ENCODE data around the gene TMEM269. TPM values are rescaled to one million over a fixed set of nuclear protein-coding genes. Genes with fewer than 3 reads are reported as not detected.
"Not testable (repeated sequence)": the region's sequence is repeated elsewhere in the genome, so short reads cannot be mapped to it uniquely, and the experiment has no call there.

TMEM269 gene
- total RNA-seq, 1 experiment from 2014 or later = 0.06 TPM

- DNase-seq = peak; percentile 40 to 71
- Histone ChIP-seq H3K36me3 (peaks cover 2% of the 10 kb centered on the region; the same call in 1 of the 2 replicates), H3K4me3 (peak overlapping the region; percentile 34), H3K4me1 (peaks cover 15% of the 10 kb centered on the region; the same call in 1 of the 2 replicates), H3K27ac (peak overlapping the region; percentile 68), H3K9me3 (replicated peaks) (no peaks in the 10 kb centered on the region), H3K27me3 (no peaks in the 10 kb centered on the region)
Observed at GRCh38 chr1:42742617-42743316, 42.0 kb upstream of the TMEM269 start.

- Histone ChIP-seq H3K36me3 (peaks cover 2% of the 10 kb centered on the region; the same call in 1 of the 2 replicates), H3K27me3 (no peaks in the 10 kb centered on the region), H3K9me3 (replicated peaks) (no peaks in the 10 kb centered on the region), H3K4me1 (peaks cover 15% of the 10 kb centered on the region; the same call in 1 of the 2 replicates), H3K4me3 (peak overlapping the region; percentile 34), H3K27ac (peak overlapping the region; percentile 68)
- peak; percentile 72 to 77 for DNase-seq
Observed at GRCh38 chr1:42743317-42744147, 41.3 kb upstream of the TMEM269 start.

DNA sequence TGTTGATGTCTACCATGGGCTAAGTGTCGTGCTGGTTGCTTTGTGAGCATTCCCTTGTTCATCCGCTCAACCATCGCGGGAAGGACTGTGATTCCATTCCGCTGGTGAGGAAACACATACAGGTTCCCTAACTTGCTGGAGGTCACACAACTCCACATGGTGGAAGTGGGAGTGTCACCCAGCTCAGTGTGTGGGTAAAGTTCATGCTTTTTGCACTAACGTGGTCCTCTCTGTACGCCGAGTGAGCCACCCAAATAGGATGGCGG lies 40.7 kb upstream of the TMEM269 start:
- no peak overlapping the region for H3K27ac ChIP-seq
- no peaks in the 10 kb centered on the region for H3K9me3 ChIP-seq (replicated peaks)
- no peak for DNase-seq
- peaks cover 15% of the 10 kb centered on the region; the same call in 1 of the 2 replicates for H3K4me1 ChIP-seq
- H3K36me3 ChIP-seq = peaks cover 2% of the 10 kb centered on the region; the same call in 1 of the 2 replicates
- no peaks in the 10 kb centered on the region for H3K27me3 ChIP-seq
- H3K4me3 ChIP-seq = no peak overlapping the region

DNA sequence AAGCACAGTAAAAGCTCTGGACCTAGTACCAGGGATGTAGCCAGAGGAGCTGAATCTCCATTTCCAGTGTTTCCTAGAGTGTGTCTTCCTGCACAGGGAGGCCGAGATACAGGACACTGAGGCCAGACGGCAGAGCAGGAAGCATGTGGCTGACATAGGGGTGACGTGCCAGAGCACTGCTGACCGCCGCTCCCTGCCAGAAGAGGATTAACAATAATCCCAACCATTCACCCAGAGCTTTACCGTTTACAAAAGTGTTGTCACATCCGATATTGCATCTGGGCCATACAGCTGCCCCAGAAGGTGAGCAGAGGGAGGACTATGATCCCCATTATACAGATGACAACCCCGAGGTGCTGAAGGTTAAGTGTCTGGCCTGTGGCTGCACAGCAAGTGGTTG lies 38.9 kb upstream of the TMEM269 start:
- DNase-seq = no peak
- no peaks in the 10 kb centered on the region for H3K27me3 ChIP-seq
- peaks cover 12% of the 10 kb centered on the region; the same call in 1 of the 2 replicates for H3K4me1 ChIP-seq
- H3K4me3 ChIP-seq = no peak overlapping the region
- peaks cover 11% of the 10 kb centered on the region for H3K36me3 ChIP-seq
- no peak overlapping the region for H3K27ac ChIP-seq
- no peaks in the 10 kb centered on the region for H3K9me3 ChIP-seq (replicated peaks)

DNA sequence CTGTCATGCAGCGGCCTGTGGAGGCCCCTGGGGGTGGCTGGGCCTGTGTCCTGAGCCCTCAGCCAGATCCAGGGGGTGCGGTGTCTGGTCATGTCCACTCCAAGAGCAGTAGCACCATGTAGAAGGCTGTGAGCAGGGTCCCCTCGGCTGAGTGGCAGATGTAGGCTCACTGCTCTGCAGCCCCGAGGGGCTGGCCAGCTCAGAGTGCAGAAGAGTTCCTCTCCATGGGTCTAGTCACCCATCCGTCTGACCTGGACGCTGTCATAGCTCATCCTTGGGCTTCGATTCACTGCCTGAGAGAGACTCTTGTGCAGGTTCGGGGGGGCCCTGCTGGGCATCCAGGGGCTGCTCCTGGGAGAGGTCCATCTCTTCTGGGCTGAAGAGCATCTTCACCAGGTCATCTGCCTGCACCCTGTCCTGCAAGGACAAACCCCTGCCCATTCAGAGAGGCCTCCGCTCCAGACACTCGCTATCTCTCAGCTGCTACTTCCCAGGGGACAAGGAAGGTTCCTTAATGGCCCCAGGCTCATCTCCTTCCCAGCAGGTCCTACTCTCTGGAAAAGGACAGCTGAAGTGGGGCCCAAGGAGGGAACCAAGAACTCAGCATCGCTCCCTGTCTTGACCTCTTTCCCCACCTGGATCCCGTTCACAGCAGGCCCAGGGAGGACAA lies 38.2 kb upstream of the TMEM269 start:
- no peak overlapping the region for H3K27ac ChIP-seq
- no peak for DNase-seq
- no peak overlapping the region for H3K4me3 ChIP-seq
- peaks cover 13% of the 10 kb centered on the region for H3K36me3 ChIP-seq
- H3K27me3 ChIP-seq = no peaks in the 10 kb centered on the region
- peaks cover 12% of the 10 kb centered on the region; the same call in 1 of the 2 replicates for H3K4me1 ChIP-seq
- no peaks in the 10 kb centered on the region for H3K9me3 ChIP-seq (replicated peaks)

DNA sequence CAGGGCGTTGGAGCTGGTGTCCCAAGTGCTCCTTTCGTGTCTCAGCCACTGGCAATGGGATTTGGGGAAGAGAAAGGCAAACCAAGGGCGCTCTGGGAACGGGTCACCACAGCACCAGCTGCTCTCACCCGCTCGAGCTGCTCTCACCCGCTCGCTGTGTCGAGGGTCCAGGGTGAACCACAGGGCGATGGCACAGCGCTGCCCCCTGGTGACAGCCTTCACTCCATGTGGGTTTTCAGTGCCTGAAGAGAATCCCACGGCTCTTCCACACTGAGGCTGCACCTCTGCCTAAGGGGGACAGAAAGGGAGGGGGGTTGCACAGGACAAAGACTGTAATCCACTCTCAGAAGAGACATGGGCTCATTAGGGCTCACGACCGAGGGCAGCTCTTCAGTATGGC lies 37.7 kb upstream of the TMEM269 start:
- peaks cover 17% of the 10 kb centered on the region for H3K36me3 ChIP-seq
- no peak overlapping the region for H3K4me3 ChIP-seq
- H3K27ac ChIP-seq = no peak overlapping the region
- H3K4me1 ChIP-seq = peaks cover 12% of the 10 kb centered on the region; the same call in 1 of the 2 replicates
- no peaks in the 10 kb centered on the region for H3K9me3 ChIP-seq (replicated peaks)
- peak; percentile 63 to 78 for DNase-seq
- no peaks in the 10 kb centered on the region for H3K27me3 ChIP-seq

DNA sequence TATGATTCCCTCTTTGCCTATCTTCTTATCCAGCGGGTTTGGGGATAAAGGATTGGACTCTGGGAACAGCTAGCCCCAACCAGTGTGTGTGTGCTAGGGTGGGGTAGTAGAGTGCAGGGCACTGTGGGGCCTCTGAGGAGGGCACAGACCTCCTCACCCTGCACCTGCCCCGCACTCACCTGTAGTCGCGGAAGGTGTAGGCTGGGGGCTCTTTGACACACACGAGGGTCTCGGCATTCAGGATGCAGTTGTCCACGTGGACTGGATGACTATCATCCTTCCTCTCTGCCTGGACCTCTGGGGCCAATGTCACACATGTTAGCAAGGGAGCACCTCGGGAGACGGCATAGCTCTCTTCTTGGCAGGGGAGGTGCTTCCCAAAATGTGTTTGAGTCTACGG lies 36.8 kb upstream of the TMEM269 start:
- DNase-seq = no peak
- H3K27ac ChIP-seq = no peak overlapping the region
- peaks cover 26% of the 10 kb centered on the region for H3K36me3 ChIP-seq
- H3K4me3 ChIP-seq = no peak overlapping the region
- no peaks in the 10 kb centered on the region for H3K27me3 ChIP-seq
- no peaks in the 10 kb centered on the region for H3K9me3 ChIP-seq (replicated peaks)
- H3K4me1 ChIP-seq = peaks cover 5% of the 10 kb centered on the region; the same call in 1 of the 2 replicates

- DNase-seq = no peak
- no peaks in the 10 kb centered on the region for H3K4me1 ChIP-seq
- peaks cover 32% of the 10 kb centered on the region for H3K36me3 ChIP-seq
- H3K27me3 ChIP-seq = no peaks in the 10 kb centered on the region
- H3K27ac ChIP-seq = no peak overlapping the region
- H3K4me3 ChIP-seq = no peak overlapping the region
- no peaks in the 10 kb centered on the region for H3K9me3 ChIP-seq (replicated peaks)
Observed at GRCh38 chr1:42748461-42749410, 36.1 kb upstream of the TMEM269 start.

DNA sequence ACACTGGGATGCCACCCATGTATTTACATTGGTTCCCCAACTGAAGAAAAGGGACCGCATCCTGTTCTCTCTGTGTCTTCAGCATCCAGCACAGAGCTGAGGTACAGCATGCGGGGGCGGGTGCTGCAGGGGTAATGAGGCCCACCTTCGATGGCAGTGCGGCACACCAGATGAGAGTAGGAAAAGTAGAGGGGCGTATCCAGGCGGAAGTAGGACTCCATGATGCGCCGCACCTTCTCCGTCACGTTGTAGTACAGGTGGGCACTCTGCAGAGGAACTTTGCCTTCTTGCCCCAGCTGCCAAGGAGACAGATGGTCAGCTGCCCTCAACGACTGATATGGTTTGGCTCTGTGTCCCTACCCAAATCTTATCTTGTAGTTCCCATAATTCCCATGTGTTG lies 34.8 kb upstream of the TMEM269 start:
- peaks cover 44% of the 10 kb centered on the region for H3K36me3 ChIP-seq
- H3K9me3 ChIP-seq (replicated peaks) = no peaks in the 10 kb centered on the region
- no peaks in the 10 kb centered on the region for H3K27me3 ChIP-seq
- no peak overlapping the region for H3K4me3 ChIP-seq
- H3K27ac ChIP-seq = no peak overlapping the region
- DNase-seq = no peak
- H3K4me1 ChIP-seq = no peaks in the 10 kb centered on the region

DNA sequence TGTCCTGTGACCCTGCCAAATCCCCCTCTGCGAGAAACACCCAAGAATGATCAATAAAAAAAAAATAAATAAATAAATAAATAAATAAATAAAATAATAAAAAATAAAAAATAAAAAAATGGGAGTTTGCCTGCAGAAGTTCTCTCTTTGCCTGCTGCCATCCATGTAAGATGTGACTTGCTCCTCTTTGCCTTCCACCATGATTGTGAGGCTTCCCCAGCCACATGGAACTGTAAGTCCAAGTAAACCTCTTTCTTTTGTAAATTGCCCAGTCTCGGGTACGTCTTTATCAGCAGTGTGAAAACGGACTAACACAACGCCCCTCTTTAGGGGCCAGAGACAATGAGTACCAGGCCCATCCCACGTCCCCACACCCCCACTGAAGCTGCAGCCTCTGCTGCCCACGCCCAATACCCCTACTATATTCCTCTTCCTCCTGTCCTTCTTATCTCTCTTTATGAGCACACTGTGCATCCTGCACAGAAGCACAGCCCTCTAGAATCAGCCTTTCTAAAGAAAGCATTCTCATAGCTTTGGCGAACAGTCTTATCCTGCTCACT lies 33.2 kb upstream of the TMEM269 start:
- peaks cover 50% of the 10 kb centered on the region for H3K36me3 ChIP-seq
- not testable (repeated sequence) for H3K27ac ChIP-seq; H3K4me1 ChIP-seq; H3K27me3 ChIP-seq; H3K9me3 ChIP-seq (replicated peaks); H3K4me3 ChIP-seq; DNase-seq

GRCh38 chr1:42752284-42752683 lies 32.5 kb upstream of the TMEM269 start:
- no peaks in the 10 kb centered on the region for H3K4me1 ChIP-seq
- H3K27ac ChIP-seq = no peak overlapping the region
- peaks cover 50% of the 10 kb centered on the region for H3K36me3 ChIP-seq
- no peaks in the 10 kb centered on the region for H3K9me3 ChIP-seq (replicated peaks)
- H3K4me3 ChIP-seq = no peak overlapping the region
- H3K27me3 ChIP-seq = no peaks in the 10 kb centered on the region
- DNase-seq = no peak

GRCh38 chr1:42753070-42753469 lies 31.7 kb upstream of the TMEM269 start:
- no peaks in the 10 kb centered on the region for H3K9me3 ChIP-seq (replicated peaks)
- H3K4me1 ChIP-seq = no peaks in the 10 kb centered on the region
- DNase-seq = no peak
- peaks cover 55% of the 10 kb centered on the region for H3K36me3 ChIP-seq
- H3K27me3 ChIP-seq = no peaks in the 10 kb centered on the region
- H3K27ac ChIP-seq = no peak overlapping the region
- H3K4me3 ChIP-seq = no peak overlapping the region

- Histone ChIP-seq H3K27ac (no peak overlapping the region), H3K4me1 (no peaks in the 10 kb centered on the region), H3K36me3 (peaks cover 45% of the 10 kb centered on the region), H3K4me3 (no peak overlapping the region), H3K27me3 (no peaks in the 10 kb centered on the region), H3K9me3 (replicated peaks) (no peaks in the 10 kb centered on the region)
- DNase-seq = peak; percentile 52 to 78
Observed at GRCh38 chr1:42756956-42757891, 27.6 kb upstream of the TMEM269 start.
